Measurements from ENCODE around the gene EFL1. TPM values are rescaled to one million over a fixed set of nuclear protein-coding genes. Genes with fewer than 3 reads are reported as not detected.
"Not testable (repeated sequence)": the region's sequence is repeated elsewhere in the genome, so short reads cannot be mapped to it uniquely, and the experiment has no call there.

EFL1 gene
- polyA plus RNA-seq, 2 of the 4 experiments (the other 2 are of a cell fraction): 21.2 to 42.3 TPM

DNA sequence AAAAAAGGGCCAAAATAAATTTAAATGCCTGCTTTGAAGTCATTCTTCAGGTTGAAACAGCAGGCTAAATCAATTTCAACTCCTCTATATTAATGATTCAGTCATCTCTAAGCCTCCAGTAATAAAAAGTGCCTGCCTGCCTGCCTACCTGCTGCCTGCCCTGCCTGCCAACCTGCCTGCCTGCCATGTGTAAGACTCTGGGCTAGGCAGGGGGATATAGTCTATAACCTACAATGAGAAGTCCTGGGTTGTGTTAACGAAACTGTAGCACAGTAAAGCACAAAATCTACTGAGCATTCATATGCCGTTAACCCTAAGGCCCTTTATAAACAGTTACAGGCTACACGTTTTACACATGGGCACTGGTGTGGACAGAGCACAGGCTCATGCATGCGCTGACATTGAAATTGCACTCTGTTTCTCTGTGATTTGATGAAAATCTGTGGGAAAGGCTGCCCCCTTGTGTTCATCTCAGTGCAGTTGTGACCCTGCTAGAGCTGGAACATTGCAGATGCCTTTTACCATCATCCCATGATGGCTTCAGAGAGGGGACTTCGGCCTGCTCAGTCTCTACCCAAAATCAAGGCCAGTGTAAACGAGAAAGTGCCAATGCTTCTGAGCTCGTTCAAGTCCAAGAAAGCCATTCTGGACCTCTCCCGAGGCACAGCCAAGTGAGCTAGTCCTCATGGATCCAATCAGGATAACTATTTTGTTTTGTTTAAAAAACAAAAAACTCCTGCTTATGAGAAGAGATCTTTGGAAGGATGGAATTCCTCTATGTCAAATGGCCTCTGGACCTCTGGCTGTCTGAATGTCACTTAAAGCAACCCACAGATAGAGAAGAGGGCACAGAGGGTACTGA is 64.6 kb downstream of the EFL1 start (continued):
- no peak for TF ChIP-seq FOSL2 (IDR thresholded peaks at IDR 0.05)
- no peak for TF ChIP-seq FOSL2 (CRISPR knock-in tag; IDR thresholded peaks at IDR 0.05)
- peak; percentile 90 for TF ChIP-seq CTCF (IDR thresholded peaks at IDR 0.05)
- no peak for TF ChIP-seq MAFK (IDR thresholded peaks at IDR 0.05; ENCODE audit: partially characterized antibody)
- TF ChIP-seq EHF (CRISPR knock-in tag; IDR thresholded peaks at IDR 0.05): no peak
- TF ChIP-seq CHD2 (IDR thresholded peaks at IDR 0.05; ENCODE audit: low read length, partially characterized antibody): no peak
- TF ChIP-seq REST (IDR thresholded peaks at IDR 0.05): no peak
- no peak for TF ChIP-seq PBX3 (IDR thresholded peaks at IDR 0.05)
- TF ChIP-seq TP53 (CRISPR knock-in tag; IDR thresholded peaks at IDR 0.05): no peak
- TF ChIP-seq SREBF2 (IDR thresholded peaks at IDR 0.05): no peak
- TF ChIP-seq ZC3H11A (IDR thresholded peaks at IDR 0.05): no peak

DNA sequence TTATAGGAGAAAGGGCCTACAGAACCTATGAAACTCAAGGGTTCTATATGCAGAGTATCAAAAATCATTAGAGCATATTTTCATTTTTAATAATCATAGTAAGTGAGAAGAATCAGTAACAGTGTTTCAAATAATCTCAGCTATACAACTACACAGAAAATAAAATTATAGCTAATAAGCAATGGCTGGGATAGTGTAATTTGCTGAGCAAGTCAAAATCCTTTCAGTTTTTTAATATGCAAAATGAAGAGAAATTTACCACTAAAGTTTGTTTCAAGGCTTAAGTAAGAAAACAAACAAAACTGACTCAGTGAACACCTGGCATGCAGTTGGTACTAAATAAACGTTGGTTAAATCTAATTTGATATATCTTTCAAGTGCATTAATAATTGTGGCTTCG is 66.2 kb downstream of the EFL1 start:
- DNase-seq (ENCODE audit: low read depth in 1 of 2, low spot score in 1 of 2) (no peak), ATAC-seq (no peak), FAIRE-seq (no peak)
- CTCF ChIA-PET: interaction anchor here (0.5 to 4.8 kb wide), 9 partner anchors 14 to 781 kb away, joined by 3 to 106 read pairs (median 3); no protein-coding TSS in a partner anchor
- TF ChIP-seq MAFK (IDR thresholded peaks at IDR 0.05; ENCODE audit: partially characterized antibody): peak; percentile 20
- TF ChIP-seq CBX2 (IDR thresholded peaks at IDR 0.05; ENCODE audit: borderline replicate concordance, low read depth): no peak
- H3K4me3 ChIP-seq: no peak overlapping the region
- POLR2A ChIA-PET: no interaction called here
- no peak overlapping the region for H3K4me2 ChIP-seq
- 58% methylated on average over 2 of the region's 2 CpGs for WGBS (ENCODE audit: missing lambda C conversion rate)
- no peaks in the 10 kb centered on the region for H3K9me3 ChIP-seq
- H3K4me1 ChIP-seq: no peaks in the 10 kb centered on the region
- no peak overlapping the region for H3K27ac ChIP-seq

GRCh38 chr15:82195818-82196217 is 66.7 kb downstream of the EFL1 start:
- H3K9me3 ChIP-seq; FAIRE-seq; POLR2A ChIA-PET; H3K4me3 ChIP-seq; H3K27ac ChIP-seq; ATAC-seq; H3K4me1 ChIP-seq; H3K4me2 ChIP-seq; DNase-seq (ENCODE audit: low read depth in 1 of 2, low spot score in 1 of 2): not testable (repeated sequence)
- CTCF ChIA-PET: interaction anchor here (0.6 to 4.8 kb wide), 7 partner anchors 17 to 715 kb away, joined by 3 to 106 read pairs (median 4); no protein-coding TSS in a partner anchor
- 94% methylated on average over 7 of the region's 7 CpGs for WGBS (ENCODE audit: missing lambda C conversion rate)

DNA sequence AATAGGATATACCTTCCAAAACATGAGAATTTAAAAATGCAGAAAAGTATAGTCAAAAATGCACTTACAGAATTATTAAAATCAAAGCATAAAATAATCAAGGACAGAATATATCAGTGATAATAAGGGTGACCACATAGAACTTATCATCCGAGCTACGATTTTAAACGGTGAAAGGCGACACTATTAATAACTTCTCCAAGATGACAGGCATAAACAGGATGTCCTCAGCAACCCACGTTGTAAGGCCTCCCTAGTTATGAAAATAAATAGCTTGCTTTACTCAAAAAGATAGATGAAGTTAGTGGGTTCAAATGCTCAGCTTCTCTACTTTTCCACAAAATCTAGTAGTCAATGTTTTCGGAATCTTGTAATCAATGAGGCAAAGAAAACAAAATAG is 68.0 kb downstream of the EFL1 start:
- H3K27ac ChIP-seq; H3K4me2 ChIP-seq; POLR2A ChIA-PET; H3K9me3 ChIP-seq; ATAC-seq; DNase-seq (ENCODE audit: low read depth in 1 of 2, low spot score in 1 of 2); H3K4me1 ChIP-seq; H3K4me3 ChIP-seq; FAIRE-seq: not testable (repeated sequence)
- 83% methylated on average over 6 of the region's 6 CpGs for WGBS (ENCODE audit: missing lambda C conversion rate)
- CTCF ChIA-PET: interaction anchor here (0.5 to 4.8 kb wide), 4 partner anchors 16 to 714 kb away, joined by 3 to 106 read pairs (median 5); no protein-coding TSS in a partner anchor

- 40% methylated on average over 1 of the region's 1 CpG for WGBS (ENCODE audit: missing lambda C conversion rate)
- H3K4me2 ChIP-seq; DNase-seq (ENCODE audit: low read depth in 1 of 2, low spot score in 1 of 2); H3K4me3 ChIP-seq; H3K27ac ChIP-seq; POLR2A ChIA-PET; H3K9me3 ChIP-seq; FAIRE-seq; H3K4me1 ChIP-seq; ATAC-seq: not testable (repeated sequence)
- CTCF ChIA-PET: interaction anchor here (2.3 kb wide), 1 partner anchor 85 kb away, joined by 14 read pairs; no protein-coding TSS in a partner anchor
These were observed 69.1 kb downstream of the EFL1 start for GRCh38 chr15:82193435-82193834.

DNA sequence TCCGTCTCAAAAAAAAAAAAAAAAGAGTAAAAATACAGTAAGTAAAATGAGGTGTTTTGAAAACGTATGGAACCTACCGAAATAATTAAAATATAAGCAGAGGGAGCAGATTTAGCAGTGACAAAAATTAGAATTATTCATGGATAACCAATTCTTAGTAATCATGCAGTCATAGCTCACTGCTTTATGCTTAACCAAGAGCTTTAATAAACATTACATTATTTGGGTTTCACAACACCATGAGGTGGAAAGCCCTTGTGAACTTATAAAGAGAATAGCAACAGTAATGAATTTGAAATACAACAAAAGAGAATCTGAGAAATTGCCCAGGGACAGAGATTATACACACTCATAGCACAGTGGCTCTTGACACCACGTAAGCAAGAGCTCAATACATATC is 70.1 kb downstream of the EFL1 start:
- POLR2A ChIA-PET: interaction anchor here (0.7 kb wide), 1 partner anchor 15 kb away, joined by 4 read pairs; no protein-coding TSS in a partner anchor
- not testable (repeated sequence) for H3K4me3 ChIP-seq; ATAC-seq; H3K4me1 ChIP-seq; H3K9me3 ChIP-seq; FAIRE-seq; DNase-seq (ENCODE audit: low read depth in 1 of 2, low spot score in 1 of 2); H3K4me2 ChIP-seq; H3K27ac ChIP-seq
- WGBS (ENCODE audit: missing lambda C conversion rate): 87% methylated on average over 4 of the region's 4 CpGs
- CTCF ChIA-PET: interaction anchor here (2.3 kb wide), 1 partner anchor 84 kb away, joined by 14 read pairs; no protein-coding TSS in a partner anchor
